Left renal cortex interstitium (tissue), 4 donors: ENCODE data around the gene KREMEN2. TPM values are rescaled to one million over a fixed set of nuclear protein-coding genes. Genes with fewer than 3 reads are reported as not detected.

Source experiments
- DNase-seq, 4 donors: peaks; one replicate each; pipeline ENCODE4 v3.0.0-alpha.2; 2013; ENCODE audit warnings: low read depth in 4 of 4, low spot score in 2 of 4, missing footprints in 1 of 4
- polyA plus RNA-seq, 4 donors: library from polyadenylated mRNA; unstranded; fragments of 120-200 nt; gene quantifications; one replicate each; pipeline ENCODE4 v1.2.1, GENCODE V29; 2013; ENCODE audit not compliant: insufficient read length in 4 of 4

KREMEN2 gene
- polyA plus RNA-seq, 4 donors, result 1.1 to 2.7 (median 2.3) TPM

- DNase-seq, result no peak
These were observed 51.9 kb downstream of the KREMEN2 start for GRCh38 chr16:3015865-3016521.

GRCh38 chr16:3017344-3017743 lies 53.3 kb downstream of the KREMEN2 start:
- DNase-seq, result no peak

Other genes starting within 250 kb of the KREMEN2 start
- gene PRSS27, start 244.1 kb upstream of the KREMEN2 start, polyA plus RNA-seq, result 1 to 10 TPM in 3 of 4 donors, under 1 TPM in 1; 0.92 to 2.5 (median 2.2) TPM
- 100 to 1,000 TPM; 392 to 919 (median 636) TPM for gene SRRM2, start 211.6 kb upstream of the KREMEN2 start, polyA plus RNA-seq
- 100 to 1,000 TPM; 205 to 367 (median 263) TPM for gene ELOB, start 187.0 kb upstream of the KREMEN2 start, polyA plus RNA-seq
- gene PRSS33, start 176.7 kb upstream of the KREMEN2 start, polyA plus RNA-seq, result under 1 TPM in 3 of 4 donors, not detected in 1; 0.13 to 0.97 (median 0.46) TPM
- gene PRSS41, start 165.8 kb upstream of the KREMEN2 start, polyA plus RNA-seq, result not detected
- gene PRSS21, start 147.0 kb upstream of the KREMEN2 start, polyA plus RNA-seq, result not detected
- gene ZG16B, start 134.0 kb upstream of the KREMEN2 start, polyA plus RNA-seq, result 1 to 10 TPM in 1 of 4 donors, under 1 TPM in 3; 0.19 to 1.2 (median 0.61) TPM
- gene PRSS22, start 106.1 kb upstream of the KREMEN2 start, polyA plus RNA-seq, result 10 to 100 TPM in 1 of 4 donors, 1 to 10 TPM in 3; 6.3 to 16.6 (median 8.4) TPM
- 10 to 100 TPM; 21.9 to 38.4 (median 27.9) TPM for gene FLYWCH2, start 81.1 kb upstream of the KREMEN2 start, polyA plus RNA-seq
- 10 to 100 TPM; 19.3 to 40.9 (median 25.4) TPM for gene FLYWCH1, start 52.3 kb upstream of the KREMEN2 start, polyA plus RNA-seq
- 10 to 100 TPM in 2 of 4 donors, 1 to 10 TPM in 2; 8.7 to 11.4 (median 9.9) TPM for gene PAQR4, start 5.1 kb downstream of the KREMEN2 start, polyA plus RNA-seq
- 10 to 100 TPM in 3 of 4 donors, 1 to 10 TPM in 1; 9.8 to 29.0 (median 20.1) TPM for gene PKMYT1, start 16.2 kb downstream of the KREMEN2 start, polyA plus RNA-seq
- 1 to 10 TPM; 2.2 to 4.8 (median 2.9) TPM for gene CLDN9, start 48.6 kb downstream of the KREMEN2 start, polyA plus RNA-seq
- 10 to 100 TPM; 32.8 to 39.4 (median 35.9) TPM for gene CLDN6, start 53.9 kb downstream of the KREMEN2 start, polyA plus RNA-seq
- 10 to 100 TPM; 10.1 to 23.1 (median 16.9) TPM for gene TNFRSF12A, start 56.1 kb downstream of the KREMEN2 start, polyA plus RNA-seq
- gene HCFC1R1, start 59.7 kb downstream of the KREMEN2 start, polyA plus RNA-seq, result 10 to 100 TPM; 54.2 to 86.5 (median 68.9) TPM
- gene THOC6, start 59.8 kb downstream of the KREMEN2 start, polyA plus RNA-seq, result 10 to 100 TPM; 28.5 to 36.4 (median 33.1) TPM
- 1 to 10 TPM; 1.5 to 6.9 (median 2.5) TPM for gene BICDL2, start 72.7 kb downstream of the KREMEN2 start, polyA plus RNA-seq
- gene MMP25, start 82.3 kb downstream of the KREMEN2 start, polyA plus RNA-seq, result 1 to 10 TPM in 2 of 4 donors, under 1 TPM in 2; 0.51 to 3.2 (median 1.2) TPM
- 10 to 100 TPM; 28.2 to 40.2 (median 32.9) TPM for gene IL32, start 101.4 kb downstream of the KREMEN2 start, polyA plus RNA-seq
- gene ZSCAN10, start 135.0 kb downstream of the KREMEN2 start, polyA plus RNA-seq, result under 1 TPM; 0.18 to 0.49 (median 0.20) TPM
- gene ZNF205, start 148.3 kb downstream of the KREMEN2 start, polyA plus RNA-seq, result 10 to 100 TPM; 15.7 to 22.6 (median 17.8) TPM
- 10 to 100 TPM in 3 of 4 donors, 1 to 10 TPM in 1; 9.6 to 16.4 (median 15.4) TPM for gene ZNF213, start 170.8 kb downstream of the KREMEN2 start, polyA plus RNA-seq
- gene OR1F1, start 223.9 kb downstream of the KREMEN2 start, polyA plus RNA-seq, result not detected